ENCODE results near the gene FDXR.
"Not testable (repeated sequence)": the region's sequence is repeated elsewhere in the genome, so short reads cannot be mapped to it uniquely, and the experiment has no call there.

The FDXR gene

GRCh38 chr17:74919440-74920305 lies 46.9 kb upstream of the FDXR start:
- peak; percentile 12 for DNase-seq (ENCODE audit: low read depth)
- TF ChIP-seq, protein P1, sequence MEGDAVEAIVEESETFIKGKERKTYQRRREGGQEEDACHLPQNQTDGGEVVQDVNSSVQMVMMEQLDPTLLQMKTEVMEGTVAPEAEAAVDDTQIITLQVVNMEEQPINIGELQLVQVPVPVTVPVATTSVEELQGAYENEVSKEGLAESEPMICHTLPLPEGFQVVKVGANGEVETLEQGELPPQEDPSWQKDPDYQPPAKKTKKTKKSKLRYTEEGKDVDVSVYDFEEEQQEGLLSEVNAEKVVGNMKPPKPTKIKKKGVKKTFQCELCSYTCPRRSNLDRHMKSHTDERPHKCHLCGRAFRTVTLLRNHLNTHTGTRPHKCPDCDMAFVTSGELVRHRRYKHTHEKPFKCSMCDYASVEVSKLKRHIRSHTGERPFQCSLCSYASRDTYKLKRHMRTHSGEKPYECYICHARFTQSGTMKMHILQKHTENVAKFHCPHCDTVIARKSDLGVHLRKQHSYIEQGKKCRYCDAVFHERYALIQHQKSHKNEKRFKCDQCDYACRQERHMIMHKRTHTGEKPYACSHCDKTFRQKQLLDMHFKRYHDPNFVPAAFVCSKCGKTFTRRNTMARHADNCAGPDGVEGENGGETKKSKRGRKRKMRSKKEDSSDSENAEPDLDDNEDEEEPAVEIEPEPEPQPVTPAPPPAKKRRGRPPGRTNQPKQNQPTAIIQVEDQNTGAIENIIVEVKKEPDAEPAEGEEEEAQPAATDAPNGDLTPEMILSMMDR (conservative IDR thresholded peaks at IDR 0.05; ENCODE audit: low read length) = peak; percentile 40; the same call in 1 of the 2 replicates

GRCh38 chr17:74918906-74919305 lies 46.1 kb upstream of the FDXR start:
- TF ChIP-seq, protein P1 (conservative IDR thresholded peaks at IDR 0.05; ENCODE audit: low read length) = no peak
- H3K4me3 ChIP-seq (ENCODE audit: low read length) = no peak overlapping the region
- no peak for DNase-seq (ENCODE audit: low read depth)

More at GRCh38 chr17:74919440-74920305, 46.9 kb upstream of the FDXR start:
- no peak overlapping the region for H3K4me3 ChIP-seq (ENCODE audit: low read length)

DNA sequence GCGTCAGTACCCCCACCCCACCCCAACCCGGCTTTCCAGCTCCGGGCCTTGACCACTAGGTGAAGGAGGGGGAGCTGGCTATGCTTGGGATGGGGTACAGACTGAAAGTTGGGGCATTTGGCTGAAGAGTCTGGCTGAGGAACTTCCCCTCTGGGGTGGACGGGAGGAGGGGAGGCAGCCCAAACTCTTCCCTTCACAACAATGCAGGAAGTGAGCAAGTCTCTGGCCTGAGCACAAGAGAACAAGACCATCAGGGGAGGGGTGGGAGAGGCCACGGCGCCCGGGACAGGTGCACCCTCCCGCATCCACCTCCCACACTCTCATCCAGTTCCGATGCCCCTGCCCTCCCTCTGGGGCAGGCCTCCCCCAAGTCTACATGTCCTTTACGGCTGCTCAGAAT lies 44.6 kb upstream of the FDXR start:
- H3K4me3 ChIP-seq (ENCODE audit: low read length) = no peak overlapping the region
- TF ChIP-seq, protein P1 (conservative IDR thresholded peaks at IDR 0.05; ENCODE audit: low read length) = no peak
- DNase-seq (ENCODE audit: low read depth) = no peak

DNA sequence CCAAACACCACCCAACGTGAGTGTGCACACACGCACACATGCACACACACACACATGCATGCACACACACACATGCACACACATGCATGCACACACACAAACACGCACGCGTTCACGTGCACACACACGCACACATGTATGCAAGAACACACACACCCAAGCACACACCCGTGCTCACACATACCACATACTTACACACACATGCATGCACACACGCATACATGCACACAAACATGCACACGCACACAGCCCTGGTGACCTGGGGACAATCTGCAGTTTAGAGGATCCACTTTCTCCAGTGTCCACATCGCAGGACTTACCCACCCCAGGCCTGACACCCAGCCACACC lies 44.0 kb upstream of the FDXR start:
- TF ChIP-seq, protein P1 (conservative IDR thresholded peaks at IDR 0.05; ENCODE audit: low read length) = no peak
- DNase-seq (ENCODE audit: low read depth) = no peak
- H3K4me3 ChIP-seq (ENCODE audit: low read length) = no peak overlapping the region

DNA sequence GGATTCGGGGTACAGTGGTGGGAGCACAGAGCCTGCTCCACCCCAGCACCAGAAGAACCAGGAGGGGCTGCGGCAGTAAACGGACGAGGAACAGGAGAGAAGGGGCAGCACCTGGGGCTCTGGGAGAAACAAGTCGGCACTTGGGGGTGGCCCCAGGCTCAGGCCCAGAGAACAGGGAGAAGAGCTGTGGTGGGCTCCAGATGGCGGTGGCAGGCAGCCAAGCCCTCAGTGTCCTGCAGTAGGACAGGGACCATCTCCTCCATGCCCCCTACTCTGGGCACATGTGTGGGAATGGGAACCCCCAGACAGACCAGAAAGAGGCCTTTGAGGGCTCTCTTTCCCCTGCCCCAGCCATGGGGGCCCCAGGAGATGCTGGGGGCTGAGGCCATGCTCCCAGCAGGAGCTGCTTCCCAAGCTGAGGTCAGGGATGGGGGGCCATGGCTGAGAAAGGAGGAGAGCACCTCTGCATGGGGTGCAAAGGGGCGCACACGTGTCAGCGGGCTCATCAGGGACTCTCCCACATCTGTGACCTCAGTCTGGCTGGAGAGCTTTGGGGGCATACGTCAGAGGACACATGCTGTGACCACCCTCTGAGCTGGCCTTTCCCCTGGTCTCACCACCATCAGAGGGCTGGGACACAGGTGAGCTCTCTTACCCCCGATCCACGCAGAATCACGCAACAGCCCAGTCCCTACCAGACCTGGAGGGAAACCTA lies 43.5 kb upstream of the FDXR start:
- TF ChIP-seq, protein P1 (conservative IDR thresholded peaks at IDR 0.05; ENCODE audit: low read length) = no peak
- DNase-seq (ENCODE audit: low read depth) = no peak
- H3K4me3 ChIP-seq (ENCODE audit: low read length) = no peak overlapping the region

- not testable (repeated sequence) for DNase-seq (ENCODE audit: low read depth); H3K4me3 ChIP-seq (ENCODE audit: low read length)
Observed at GRCh38 chr17:74911423-74911822, 38.6 kb upstream of the FDXR start.

- not testable (repeated sequence) for DNase-seq (ENCODE audit: low read depth); H3K4me3 ChIP-seq (ENCODE audit: low read length)
Observed at GRCh38 chr17:74909097-74909496, 36.3 kb upstream of the FDXR start.

DNA sequence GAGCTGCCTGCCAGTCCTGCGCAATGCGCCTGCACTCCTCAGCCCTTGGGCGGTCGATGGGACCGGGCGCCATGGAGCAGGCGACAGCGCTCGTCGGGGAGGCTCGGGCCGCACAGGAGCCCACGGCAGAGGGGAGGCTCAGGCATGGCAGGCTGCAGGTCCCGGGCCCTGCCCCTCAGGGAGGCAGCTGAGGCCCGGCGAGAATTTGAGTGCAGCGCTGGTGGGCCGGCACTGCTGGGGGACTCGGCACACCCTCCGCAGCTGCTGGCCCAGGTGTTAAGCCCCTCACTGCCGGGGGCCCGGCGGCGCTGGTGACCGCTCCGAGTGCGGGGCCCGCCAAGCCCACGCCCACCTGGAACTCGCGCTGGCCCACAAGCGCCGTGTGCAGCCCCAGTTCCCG lies 34.2 kb upstream of the FDXR start:
- H3K4me3 ChIP-seq (ENCODE audit: low read length) = no peak overlapping the region
- TF ChIP-seq, protein P1 (conservative IDR thresholded peaks at IDR 0.05; ENCODE audit: low read length) = no peak

DNA sequence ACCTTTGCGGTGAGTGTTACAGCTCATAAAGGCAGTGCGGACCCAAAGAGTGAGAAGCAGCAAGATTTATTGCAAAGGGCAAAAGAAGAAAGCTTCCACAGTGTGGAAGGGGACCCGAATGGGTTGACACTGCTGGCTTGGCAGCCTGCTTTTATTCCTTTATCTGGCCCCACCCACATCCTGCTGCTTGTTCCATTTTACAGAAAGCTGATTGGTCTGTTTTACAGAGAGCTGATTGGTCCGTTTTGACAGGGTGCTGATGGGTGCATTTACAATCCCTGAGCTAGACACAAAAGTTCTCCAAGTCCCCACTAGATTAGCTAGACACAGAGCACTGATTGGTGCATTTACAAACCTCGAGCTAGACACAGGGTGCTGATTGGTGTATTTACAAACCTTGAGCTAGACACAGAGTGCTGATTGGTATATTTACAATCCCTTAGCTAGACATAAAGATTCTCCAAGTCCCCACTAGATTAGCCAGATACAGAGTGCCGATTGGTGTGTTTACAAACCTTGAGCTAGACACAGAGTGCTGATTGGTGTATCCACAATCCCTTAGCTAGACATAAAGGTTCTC lies 33.5 kb upstream of the FDXR start:
- not testable (repeated sequence) for DNase-seq (ENCODE audit: low read depth); H3K4me3 ChIP-seq (ENCODE audit: low read length)

More for the DNA sequence above, 34.2 kb upstream of the FDXR start:
- no peak for DNase-seq (ENCODE audit: low read depth)

Data from AG10803 (cell line).